Liver (tissue), 9 donors: ENCODE data around the gene ASAP2. TPM values are rescaled to one million over a fixed set of nuclear protein-coding genes. Genes with fewer than 3 reads are reported as not detected.
"Not testable (repeated sequence)": the region's sequence is repeated elsewhere in the genome, so short reads cannot be mapped to it uniquely, and the experiment has no call there.

Experiments
- DNase-seq: peaks from one replicate; pipeline ENCODE4 v3.0.0-alpha.2; 2017; ENCODE audit warnings: low spot score
- H3K27ac ChIP-seq, 2 donors: one replicate each; pipeline ENCODE4 v1.7.0; 2013; ENCODE audit warnings: inconsistent platforms in 2 of 2, low read length in 2 of 2, control low read depth in 1 of 2, low read depth in 1 of 2, mild to moderate bottlenecking in 1 of 2
- H3K27me3 ChIP-seq, 4 donors: one replicate each; pipeline versions ENCODE4 v1.6.1 to v1.7.0; 2013; ENCODE audit warnings: low read length in 3 of 4, inconsistent platforms in 1 of 4, mild to moderate bottlenecking in 1 of 4, moderate library complexity in 1 of 4; ENCODE audit not compliant: control insufficient read depth in 4 of 4, insufficient read depth in 4 of 4
- H3K36me3 ChIP-seq, 4 donors: one replicate each; pipeline versions ENCODE4 v1.6.1 to v1.7.0; 2013; ENCODE audit warnings: low read length in 3 of 4, mild to moderate bottlenecking in 3 of 4, low read depth in 1 of 4, moderate library complexity in 1 of 4; ENCODE audit not compliant: control insufficient read depth in 4 of 4, insufficient read depth in 3 of 4
- H3K4me1 ChIP-seq, 4 donors: one replicate each; pipeline versions ENCODE4 v1.6.1 to v1.7.0; 2013; ENCODE audit warnings: low read length in 3 of 4, mild to moderate bottlenecking in 3 of 4, moderate library complexity in 1 of 4; ENCODE audit not compliant: control insufficient read depth in 4 of 4, insufficient read depth in 4 of 4
- H3K4me3 ChIP-seq, 3 donors: one replicate each; pipeline versions ENCODE4 v1.6.1 to v1.7.0; 2013; ENCODE audit warnings: low read length in 3 of 3, control low read depth in 1 of 3, low read depth in 1 of 3, mild to moderate bottlenecking in 1 of 3
- H3K9ac ChIP-seq, 2 donors: one replicate each; pipeline ENCODE4 v1.7.0; 2013; ENCODE audit warnings: low read length in 2 of 2, mild to moderate bottlenecking in 2 of 2, moderate library complexity in 2 of 2, control low read depth in 1 of 2, low read depth in 1 of 2
- H3K9me3 ChIP-seq, 4 donors: one replicate each; pipeline versions ENCODE4 v1.6.1 to v1.7.0; 2013; ENCODE audit warnings: low read length in 3 of 4; ENCODE audit not compliant: control insufficient read depth in 4 of 4
- EGR1 ChIP-seq, 2 donors: IDR thresholded peaks; 2 replicates each; pipeline ENCODE4 v1.6.1; 2016 to 2018; ENCODE audit warnings: antibody characterized with exemption in 2 of 2, low read depth in 2 of 2
- FOXA2 ChIP-seq: IDR thresholded peaks from 2 replicates; pipeline ENCODE4 v1.6.1; 2016; ENCODE audit warnings: antibody characterized with exemption
- GABPA ChIP-seq, 2 donors: IDR thresholded peaks in 1 of 2; conservative IDR thresholded peaks in 1 of 2; 2 replicates each; pipeline ENCODE4 v1.6.1; 2016; ENCODE audit warnings: antibody characterized with exemption in 2 of 2, mild to moderate bottlenecking in 1 of 2, moderate library complexity in 1 of 2
- HNF4A ChIP-seq, 2 donors: conservative IDR thresholded peaks; 2 replicates each; pipeline ENCODE4 v1.6.1; 2016; ENCODE audit warnings: antibody characterized with exemption in 2 of 2, mild to moderate bottlenecking in 2 of 2
- HNF4G ChIP-seq: IDR thresholded peaks from 2 replicates; pipeline ENCODE4 v1.6.1; 2016; ENCODE audit warnings: antibody characterized with exemption
- JUND ChIP-seq, 2 donors: IDR thresholded peaks; 2 replicates each; pipeline ENCODE4 v1.6.1; 2016; ENCODE audit warnings: antibody characterized with exemption in 2 of 2
- NR2F2 ChIP-seq: IDR thresholded peaks from 2 replicates; pipeline ENCODE4 v1.6.1; 2016; ENCODE audit warnings: antibody characterized with exemption
- RAD21 ChIP-seq, 2 donors: IDR thresholded peaks; 2 replicates each; pipeline ENCODE4 v1.6.1; 2016; ENCODE audit warnings: antibody characterized with exemption in 2 of 2, mild to moderate bottlenecking in 2 of 2
- RXRA ChIP-seq, 2 donors: IDR thresholded peaks; 2 replicates each; pipeline ENCODE4 v1.6.1; 2017 to 2018; ENCODE audit warnings: antibody characterized with exemption in 2 of 2, mild to moderate bottlenecking in 1 of 2
- SP1 ChIP-seq: IDR thresholded peaks from 2 replicates; pipeline ENCODE4 v1.6.1; 2018; ENCODE audit warnings: antibody characterized with exemption, mild to moderate bottlenecking
- TAF1 ChIP-seq: conservative IDR thresholded peaks from 2 replicates; pipeline ENCODE4 v1.6.1; 2016; ENCODE audit warnings: antibody characterized with exemption, mild to moderate bottlenecking
- YY1 ChIP-seq: IDR thresholded peaks from 2 replicates; pipeline ENCODE4 v1.6.1; 2016; ENCODE audit warnings: antibody characterized with exemption, mild to moderate bottlenecking
- ZBTB33 ChIP-seq: IDR thresholded peaks from 2 replicates; pipeline ENCODE4 v1.6.1; 2016; ENCODE audit warnings: antibody characterized with exemption
- WGBS: extraction: QIAGEN DNeasy Blood & Tissue Kit; methylation state at CpG from one replicate; pipeline ENCODE4 v1.1.7; 2013; 5-methylcytosine and 5-hydroxymethylcytosine counted together
- polyA plus RNA-seq, 2 donors: library from polyadenylated mRNA; stranded (reverse) in 1 of 2; unstranded in 1 of 2; fragments of 200-250 nt in 1 of 2; fragments of >200 nt in 1 of 2; fragmentation: Nextera tagmentation in 1 of 2; extraction: Ambion mirVana in 1 of 2; gene quantifications; one replicate each; pipeline versions ENCODE4 v1.2.1 to v1.2.3, GENCODE V29; 2013 to 2015
- total RNA-seq, 2 donors: library from RNA; depleted of rRNA; stranded (reverse); fragments of >200 nt; gene quantifications; one replicate each; pipeline ENCODE4 v1.2.3, GENCODE V29; 2014
- TF ChIP-seq, protein P1 (sequence below): IDR thresholded peaks from 2 replicates; pipeline ENCODE4 v1.6.1; 2016; ENCODE audit warnings: antibody characterized with exemption, mild to moderate bottlenecking
- TF ChIP-seq, protein P2 (sequence below): fragments of 150-350 bp; IDR thresholded peaks from 2 replicates; pipeline ENCODE4 v1.5.1; 2017; ENCODE audit warnings: improper control_type of control experiment, low read depth, low read length; ENCODE audit not compliant: missing input control
- donor health status: healthy.
- donor health status: healthy.
- donor health status: healthy.
- donor health status: healthy.
- donor health status: healthy.

ASAP2 gene
- total and polyA plus RNA-seq, 4 donors = 0.36 to 5.9 (median 2.6) TPM

- H3K9me3 ChIP-seq = no peaks in the 10 kb centered on the region
- no peak overlapping the region for H3K9ac ChIP-seq
- H3K27ac ChIP-seq = no peak overlapping the region
- no peak overlapping the region for H3K4me3 ChIP-seq
- H3K36me3 ChIP-seq = no peaks in the 10 kb centered on the region
- WGBS = 94% methylated on average over 8 of the region's 8 CpGs
- H3K27me3 ChIP-seq = peaks cover 0 to under 1% (median 0%) of the 10 kb centered on the region in 4 donors
- DNase-seq = no peak
- H3K4me1 ChIP-seq = peaks cover 0 to 8% (median 1%) of the 10 kb centered on the region in 4 donors
- TF ChIP-seq FOXA2 (no peak), NR2F2 (no peak), YY1 (no peak), RAD21 (IDR thresholded peaks at IDR 0.05) (no peak), EGR1 (IDR thresholded peaks at IDR 0.05; ENCODE audit: low read depth in 2 of 2) (no peak), HNF4G (no peak), RXRA (IDR thresholded peaks at IDR 0.05) (no peak)
- TF ChIP-seq, protein P1, sequence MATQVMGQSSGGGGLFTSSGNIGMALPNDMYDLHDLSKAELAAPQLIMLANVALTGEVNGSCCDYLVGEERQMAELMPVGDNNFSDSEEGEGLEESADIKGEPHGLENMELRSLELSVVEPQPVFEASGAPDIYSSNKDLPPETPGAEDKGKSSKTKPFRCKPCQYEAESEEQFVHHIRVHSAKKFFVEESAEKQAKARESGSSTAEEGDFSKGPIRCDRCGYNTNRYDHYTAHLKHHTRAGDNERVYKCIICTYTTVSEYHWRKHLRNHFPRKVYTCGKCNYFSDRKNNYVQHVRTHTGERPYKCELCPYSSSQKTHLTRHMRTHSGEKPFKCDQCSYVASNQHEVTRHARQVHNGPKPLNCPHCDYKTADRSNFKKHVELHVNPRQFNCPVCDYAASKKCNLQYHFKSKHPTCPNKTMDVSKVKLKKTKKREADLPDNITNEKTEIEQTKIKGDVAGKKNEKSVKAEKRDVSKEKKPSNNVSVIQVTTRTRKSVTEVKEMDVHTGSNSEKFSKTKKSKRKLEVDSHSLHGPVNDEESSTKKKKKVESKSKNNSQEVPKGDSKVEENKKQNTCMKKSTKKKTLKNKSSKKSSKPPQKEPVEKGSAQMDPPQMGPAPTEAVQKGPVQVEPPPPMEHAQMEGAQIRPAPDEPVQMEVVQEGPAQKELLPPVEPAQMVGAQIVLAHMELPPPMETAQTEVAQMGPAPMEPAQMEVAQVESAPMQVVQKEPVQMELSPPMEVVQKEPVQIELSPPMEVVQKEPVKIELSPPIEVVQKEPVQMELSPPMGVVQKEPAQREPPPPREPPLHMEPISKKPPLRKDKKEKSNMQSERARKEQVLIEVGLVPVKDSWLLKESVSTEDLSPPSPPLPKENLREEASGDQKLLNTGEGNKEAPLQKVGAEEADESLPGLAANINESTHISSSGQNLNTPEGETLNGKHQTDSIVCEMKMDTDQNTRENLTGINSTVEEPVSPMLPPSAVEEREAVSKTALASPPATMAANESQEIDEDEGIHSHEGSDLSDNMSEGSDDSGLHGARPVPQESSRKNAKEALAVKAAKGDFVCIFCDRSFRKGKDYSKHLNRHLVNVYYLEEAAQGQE = no peak
- TF ChIP-seq, protein P2, sequence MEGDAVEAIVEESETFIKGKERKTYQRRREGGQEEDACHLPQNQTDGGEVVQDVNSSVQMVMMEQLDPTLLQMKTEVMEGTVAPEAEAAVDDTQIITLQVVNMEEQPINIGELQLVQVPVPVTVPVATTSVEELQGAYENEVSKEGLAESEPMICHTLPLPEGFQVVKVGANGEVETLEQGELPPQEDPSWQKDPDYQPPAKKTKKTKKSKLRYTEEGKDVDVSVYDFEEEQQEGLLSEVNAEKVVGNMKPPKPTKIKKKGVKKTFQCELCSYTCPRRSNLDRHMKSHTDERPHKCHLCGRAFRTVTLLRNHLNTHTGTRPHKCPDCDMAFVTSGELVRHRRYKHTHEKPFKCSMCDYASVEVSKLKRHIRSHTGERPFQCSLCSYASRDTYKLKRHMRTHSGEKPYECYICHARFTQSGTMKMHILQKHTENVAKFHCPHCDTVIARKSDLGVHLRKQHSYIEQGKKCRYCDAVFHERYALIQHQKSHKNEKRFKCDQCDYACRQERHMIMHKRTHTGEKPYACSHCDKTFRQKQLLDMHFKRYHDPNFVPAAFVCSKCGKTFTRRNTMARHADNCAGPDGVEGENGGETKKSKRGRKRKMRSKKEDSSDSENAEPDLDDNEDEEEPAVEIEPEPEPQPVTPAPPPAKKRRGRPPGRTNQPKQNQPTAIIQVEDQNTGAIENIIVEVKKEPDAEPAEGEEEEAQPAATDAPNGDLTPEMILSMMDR = no peak
Measured at GRCh38 chr2:9214873-9215272, 8.3 kb downstream of the ASAP2 start.

- DNase-seq = no peak
- Histone ChIP-seq H3K9me3 (no peaks in the 10 kb centered on the region), H3K4me1 (peaks cover 0 to 8% (median 0%) of the 10 kb centered on the region in 4 donors), H3K27me3 (no peaks in the 10 kb centered on the region), H3K4me3 (no peak overlapping the region), H3K27ac (no peak overlapping the region), H3K9ac (no peak overlapping the region), H3K36me3 (no peaks in the 10 kb centered on the region)
- TF ChIP-seq SP1 (no peak), NR2F2 (no peak), TAF1 (no peak), JUND (IDR thresholded peaks at IDR 0.05) (no peak), RAD21 (IDR thresholded peaks at IDR 0.05) (no peak), ZBTB33 (no peak), HNF4A (conservative IDR thresholded peaks at IDR 0.05) (no peak), GABPA (IDR thresholded peaks at IDR 0.05 in 1 of 2, conservative IDR thresholded peaks at IDR 0.05 in 1 of 2) (no peak)
- TF ChIP-seq, protein P2 = no peak
- TF ChIP-seq, protein P1 = no peak
- 82% methylated on average over 4 of the region's 4 CpGs for WGBS
Measured at GRCh38 chr2:9215680-9216079, 9.1 kb downstream of the ASAP2 start.

- H3K27ac ChIP-seq, H3K9me3 ChIP-seq, H3K27me3 ChIP-seq, H3K9ac ChIP-seq, H3K36me3 ChIP-seq, H3K4me3 ChIP-seq, H3K4me1 ChIP-seq, DNase-seq: not testable (repeated sequence)
- WGBS = 94% methylated on average over 2 of the region's 2 CpGs
Measured at GRCh38 chr2:9216143-9216542, 9.5 kb downstream of the ASAP2 start.
